ENCODE results near the gene PEX16. TPM values are rescaled to one million over a fixed set of nuclear protein-coding genes. Genes with fewer than 3 reads are reported as not detected.

Gene PEX16
- total RNA-seq, 1 donor from 2014 or later: 13.0 TPM

GRCh38 chr11:45885274-45885920 is 32.3 kb downstream of the PEX16 start, which contains the start of gene MAPK8IP1:
Gene MAPK8IP1 (plus strand): TSS chr11:45885651. CDS start chr11:45885821, 170 bp downstream.
- intact Hi-C loops (cut with DNase I): no loop called here
- DNase-seq (ENCODE audit: low spot score): no peak

DNA sequence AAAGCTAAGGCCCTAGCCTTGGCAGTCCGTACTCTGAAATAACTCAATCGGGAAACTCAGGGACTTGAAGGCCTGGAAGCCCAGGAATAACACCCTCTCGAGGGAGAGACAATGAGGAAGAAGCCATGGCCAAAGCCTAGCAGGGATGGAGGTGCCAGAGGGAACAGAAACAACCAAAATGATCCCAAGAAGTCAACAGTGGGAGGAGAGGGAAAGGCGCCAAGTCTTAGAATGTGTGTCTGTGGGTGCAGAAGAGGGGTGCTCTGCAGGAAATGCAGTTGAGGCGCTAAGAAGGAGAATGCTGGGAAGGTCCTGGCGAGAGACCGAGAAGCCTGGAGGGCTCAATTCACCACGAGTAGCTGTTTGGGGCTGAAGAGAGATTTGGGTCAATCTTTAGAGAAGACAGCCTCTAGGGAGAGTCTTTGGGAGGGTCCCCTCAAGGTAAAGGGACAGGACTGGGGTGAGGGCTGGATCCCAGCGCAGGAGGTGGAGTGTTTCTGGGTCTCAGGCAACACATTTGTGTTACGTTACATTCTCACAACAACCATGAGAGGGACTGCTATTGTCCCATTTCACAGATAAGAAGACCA is 33.0 kb downstream of the PEX16 start:
- DNase-seq (ENCODE audit: low spot score): no peak
- intact Hi-C loops (cut with DNase I): no loop called here

GRCh38 chr11:45881708-45882368 is 35.8 kb downstream of the PEX16 start:
- intact Hi-C loops (cut with DNase I): no loop called here
- DNase-seq (ENCODE audit: low spot score): no peak

GRCh38 chr11:45880772-45881570 is 36.7 kb downstream of the PEX16 start:
- no peak for DNase-seq (ENCODE audit: low spot score)
- intact Hi-C loops (cut with DNase I): no loop called here

- intact Hi-C loops (cut with DNase I): no loop called here
- no peak for DNase-seq (ENCODE audit: low spot score)
These were observed 37.6 kb downstream of the PEX16 start for GRCh38 chr11:45879803-45880686.

DNA sequence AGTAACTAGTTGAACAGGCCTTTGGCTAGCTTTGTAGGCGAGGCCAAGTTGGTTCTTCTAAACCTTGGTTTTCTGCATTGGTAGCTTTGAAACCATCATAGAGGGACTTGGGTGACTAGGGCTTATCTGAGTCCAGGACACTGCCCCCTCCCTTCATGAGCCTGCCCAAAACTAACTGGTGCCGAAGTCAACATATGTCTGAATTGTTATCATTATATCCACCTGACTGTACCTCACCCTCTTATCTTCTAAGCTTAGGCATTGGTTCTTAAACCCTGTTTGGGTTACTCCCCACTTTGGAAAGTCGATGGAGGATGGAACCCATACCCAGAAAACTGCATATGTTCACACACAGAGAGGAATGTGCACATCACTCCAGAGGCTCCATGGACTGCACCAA is 39.8 kb downstream of the PEX16 start:
- intact Hi-C loops (cut with DNase I): no loop called here
- DNase-seq (ENCODE audit: low spot score): no peak

DNA sequence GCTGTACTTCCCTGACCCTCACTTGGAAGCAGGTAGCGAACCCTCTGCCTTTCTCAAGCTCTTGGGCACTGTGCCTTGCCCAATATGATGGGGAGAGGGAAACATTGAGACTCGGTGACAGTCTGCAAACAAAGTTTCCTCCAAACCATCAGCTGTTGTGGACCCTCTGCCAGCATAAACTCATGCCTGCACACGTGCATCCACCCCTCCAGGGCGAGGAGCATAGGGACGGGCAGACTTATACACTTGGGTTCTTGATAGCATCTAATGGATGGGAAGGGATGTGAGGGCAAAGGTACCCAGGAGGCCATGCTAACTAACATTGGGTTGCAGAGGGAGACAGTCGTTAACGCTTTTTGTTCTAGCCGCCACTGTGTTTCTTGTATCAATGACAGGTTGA is 40.5 kb downstream of the PEX16 start:
- intact Hi-C loops (cut with DNase I): no loop called here
- DNase-seq (ENCODE audit: low spot score): no peak

DNA sequence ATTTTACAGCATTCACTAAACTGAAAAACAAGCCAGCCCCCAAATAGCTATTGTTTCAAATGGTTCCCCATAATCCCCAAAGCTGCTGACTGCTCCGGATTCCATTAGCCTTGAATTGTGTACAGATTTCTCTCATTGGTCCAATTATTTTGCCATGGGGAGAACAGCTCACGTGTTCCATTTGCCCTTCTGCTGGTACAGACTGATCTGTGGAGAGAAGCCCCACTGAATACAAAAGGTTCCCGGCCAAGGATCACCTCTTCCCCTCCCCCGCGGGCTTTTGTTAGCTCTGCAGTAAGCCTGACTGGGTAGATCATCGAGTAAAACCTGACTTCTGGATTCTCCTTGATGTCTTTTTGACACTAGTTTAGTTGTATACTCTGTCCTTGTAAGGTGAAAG is 41.3 kb downstream of the PEX16 start:
- DNase-seq (ENCODE audit: low spot score): no peak
- intact Hi-C loops (cut with DNase I): no loop called here

DNA sequence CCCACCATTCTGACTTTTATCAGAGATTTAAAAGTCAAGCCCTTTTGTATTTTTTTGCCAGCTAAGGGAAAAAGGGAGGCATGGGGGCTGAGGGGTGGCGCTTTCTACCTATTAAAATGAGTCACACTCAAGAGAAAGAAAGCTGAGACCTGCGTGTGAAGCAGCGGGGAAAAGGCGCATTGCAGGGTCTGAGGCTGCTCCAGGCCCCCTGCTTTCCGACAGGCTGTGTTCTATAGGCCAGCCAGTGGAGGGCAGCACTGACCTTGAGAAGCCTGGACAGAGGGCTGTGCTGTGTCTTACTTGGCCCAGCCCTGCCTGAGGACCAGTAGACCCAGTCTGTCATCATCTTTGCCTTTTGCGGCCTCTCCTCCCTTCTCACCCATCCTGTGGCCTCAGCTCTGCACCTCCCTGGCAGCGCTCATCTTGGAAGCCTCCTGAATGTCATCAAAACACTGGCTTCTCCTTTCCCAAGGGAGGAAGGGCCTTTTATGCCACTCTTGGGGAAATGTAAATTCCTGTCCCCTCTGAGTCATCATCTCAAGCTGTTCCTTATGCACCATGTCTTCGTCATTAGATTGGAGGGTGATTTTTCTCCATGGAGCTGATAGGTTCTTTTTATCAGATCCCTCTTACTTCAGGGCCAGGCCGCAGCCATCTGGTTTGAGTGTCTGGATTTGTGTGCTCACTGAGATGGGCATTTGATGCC is 44.9 kb downstream of the PEX16 start:
- no peak for DNase-seq (ENCODE audit: low spot score)
- intact Hi-C loops (cut with DNase I): loop anchor here (5.0 kb wide), 1 partner anchor 134 kb away; no protein-coding TSS in a partner anchor

DNA sequence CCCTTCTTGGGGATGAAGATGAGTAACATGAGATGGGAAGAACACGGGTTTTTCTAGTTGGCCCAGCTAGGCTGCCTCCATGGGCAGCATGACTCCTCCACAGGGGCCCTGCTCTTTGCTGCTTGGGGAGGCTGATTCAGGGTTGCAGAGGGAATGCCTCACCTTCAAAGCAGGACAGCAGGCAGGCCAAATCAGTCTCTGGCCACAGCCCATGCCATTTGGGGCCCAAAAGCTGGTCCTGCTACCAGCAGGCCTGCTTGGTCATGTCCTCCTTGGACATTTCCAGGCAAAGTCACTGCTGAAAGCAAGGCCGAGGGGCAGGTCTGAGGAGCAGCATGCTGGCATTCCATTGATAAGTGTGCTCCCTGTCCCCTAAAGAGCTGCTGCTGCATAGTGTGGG is 46.0 kb downstream of the PEX16 start:
- intact Hi-C loops (cut with DNase I): loop anchor here (5.0 kb wide), 1 partner anchor 136 kb away; no protein-coding TSS in a partner anchor
- no peak for DNase-seq (ENCODE audit: low spot score)

DNA sequence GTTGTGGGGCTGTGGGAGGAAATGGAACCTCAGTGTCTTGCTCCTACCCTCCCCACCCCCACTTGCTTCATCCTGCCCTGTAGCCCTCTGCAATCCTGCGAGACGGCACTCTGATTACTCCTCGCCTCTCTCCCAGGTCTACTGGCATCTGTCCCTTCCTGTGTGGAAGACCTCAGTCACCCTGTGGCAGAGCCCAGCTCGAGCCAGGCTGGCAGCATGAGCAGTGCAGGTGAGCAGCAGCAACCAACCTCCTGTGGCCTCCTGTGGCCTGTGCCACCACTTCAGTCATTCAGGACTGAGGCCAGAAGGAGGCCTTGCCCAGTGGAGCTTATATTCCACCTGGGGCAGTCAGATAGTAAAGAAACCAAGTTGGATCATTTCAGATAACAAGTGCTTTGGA is 47.0 kb downstream of the PEX16 start:
- DNase-seq (ENCODE audit: low spot score): no peak
- intact Hi-C loops (cut with DNase I): loop anchor here (5.0 kb wide), 1 partner anchor 137 kb away; no protein-coding TSS in a partner anchor

GRCh38 chr11:45869551-45869950 is 48.1 kb downstream of the PEX16 start:
- DNase-seq (ENCODE audit: low spot score): no peak
- intact Hi-C loops (cut with DNase I): no loop called here

DNA sequence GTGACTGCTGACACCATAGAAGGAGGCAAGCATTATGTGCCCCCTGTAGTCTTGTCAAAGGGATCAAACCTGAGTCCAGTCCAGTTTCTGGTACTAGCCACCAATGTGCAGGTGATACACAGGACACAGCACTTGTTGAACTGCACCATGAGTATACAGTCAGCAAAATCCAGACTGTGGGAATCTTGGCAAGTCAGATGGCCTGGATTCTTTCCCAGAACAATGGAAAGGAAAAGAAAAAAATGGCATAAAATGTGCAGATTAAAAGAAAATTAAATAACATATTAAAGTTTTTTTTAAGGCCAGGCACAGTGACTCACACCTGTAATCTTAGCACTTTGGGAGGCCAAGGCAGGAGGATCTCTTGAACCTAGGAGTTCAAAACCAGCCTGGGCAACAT is 53.6 kb downstream of the PEX16 start:
- intact Hi-C loops (cut with DNase I): no loop called here
- no peak for DNase-seq (ENCODE audit: low spot score)

GRCh38 chr11:45860764-45861510 is 56.7 kb downstream of the PEX16 start:
- no peak for DNase-seq (ENCODE audit: low spot score)
- intact Hi-C loops (cut with DNase I): no loop called here

DNA sequence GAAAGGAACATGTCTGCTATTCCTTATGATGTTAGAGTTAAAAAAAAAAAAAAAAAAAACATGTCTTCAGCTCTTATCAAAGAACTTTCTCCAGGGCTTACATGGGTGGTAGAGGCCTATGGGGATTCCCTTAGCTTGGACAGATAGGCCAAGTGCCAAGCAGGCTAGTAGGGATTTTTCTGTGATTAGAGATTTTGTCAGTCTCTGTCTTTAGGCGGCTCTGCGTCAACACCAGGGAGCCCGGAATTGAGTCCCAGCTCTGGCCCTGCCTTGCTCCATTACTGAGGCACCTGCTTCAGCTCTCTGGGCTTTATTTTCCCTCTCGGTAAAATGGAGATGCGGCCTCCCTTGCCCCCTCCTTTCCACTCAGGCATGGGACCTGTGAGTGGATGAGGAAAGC is 57.3 kb downstream of the PEX16 start:
- intact Hi-C loops (cut with DNase I): no loop called here
- DNase-seq (ENCODE audit: low spot score): no peak

Data from cardiac septum (tissue), 1 donor.